GM19035 (cell line): ENCODE measurements around the gene ANKRD10.

ENCODE experiments used
- ATAC-seq: cut with Tn5 transposase; IDR thresholded peaks from one replicate; pipeline ENCODE4 v1.9.1; 2021; ENCODE audit not compliant: unreplicated experiment

Gene ANKRD10

DNA sequence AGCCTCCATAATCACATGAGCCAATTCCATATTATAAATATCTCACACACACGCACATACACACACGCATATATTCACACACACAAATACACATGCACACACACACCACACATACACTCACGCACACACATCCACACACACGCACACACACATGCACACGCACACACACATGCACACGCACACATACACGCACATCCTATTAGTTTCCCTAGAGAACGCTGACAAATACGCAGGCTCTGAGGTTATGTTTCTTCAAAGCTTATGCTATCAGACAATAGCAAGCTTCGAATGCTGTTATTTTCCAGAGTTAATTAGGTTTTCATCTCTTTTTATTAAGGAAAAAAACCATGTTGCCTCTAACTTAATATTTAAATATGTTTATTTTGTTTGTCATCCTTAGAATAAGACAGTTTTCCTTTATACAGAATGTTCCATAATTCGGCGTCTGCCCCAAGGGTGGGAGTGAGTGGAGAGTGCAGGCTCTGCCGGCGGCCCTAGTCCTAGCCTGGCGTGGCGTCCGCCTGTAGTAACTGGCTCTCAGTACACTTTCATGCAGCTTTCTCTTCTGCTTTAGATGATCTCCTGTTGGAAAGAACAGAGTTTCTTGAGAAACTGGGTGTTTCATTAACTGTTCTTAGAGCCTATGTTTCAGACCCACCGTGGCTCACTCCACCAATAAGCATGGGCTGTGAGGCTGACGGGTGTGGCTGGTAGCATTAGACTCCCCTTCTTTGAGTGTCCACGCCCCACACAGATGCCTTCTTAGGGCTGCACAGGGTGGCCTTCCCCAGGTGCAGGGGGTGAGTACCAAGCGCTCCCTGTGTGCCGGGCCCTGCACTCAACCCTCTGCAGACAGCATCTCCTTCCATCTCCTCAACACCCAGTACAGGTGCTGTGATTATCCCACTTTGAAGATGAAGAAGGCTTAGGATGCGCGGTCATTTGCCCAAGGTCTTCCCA lies 30.4 kb upstream of the ANKRD10 start:
- no peak for ATAC-seq

GRCh38 chr13:110944121-110944967 lies 29.5 kb upstream of the ANKRD10 start:
- ATAC-seq = peak; percentile 56

DNA sequence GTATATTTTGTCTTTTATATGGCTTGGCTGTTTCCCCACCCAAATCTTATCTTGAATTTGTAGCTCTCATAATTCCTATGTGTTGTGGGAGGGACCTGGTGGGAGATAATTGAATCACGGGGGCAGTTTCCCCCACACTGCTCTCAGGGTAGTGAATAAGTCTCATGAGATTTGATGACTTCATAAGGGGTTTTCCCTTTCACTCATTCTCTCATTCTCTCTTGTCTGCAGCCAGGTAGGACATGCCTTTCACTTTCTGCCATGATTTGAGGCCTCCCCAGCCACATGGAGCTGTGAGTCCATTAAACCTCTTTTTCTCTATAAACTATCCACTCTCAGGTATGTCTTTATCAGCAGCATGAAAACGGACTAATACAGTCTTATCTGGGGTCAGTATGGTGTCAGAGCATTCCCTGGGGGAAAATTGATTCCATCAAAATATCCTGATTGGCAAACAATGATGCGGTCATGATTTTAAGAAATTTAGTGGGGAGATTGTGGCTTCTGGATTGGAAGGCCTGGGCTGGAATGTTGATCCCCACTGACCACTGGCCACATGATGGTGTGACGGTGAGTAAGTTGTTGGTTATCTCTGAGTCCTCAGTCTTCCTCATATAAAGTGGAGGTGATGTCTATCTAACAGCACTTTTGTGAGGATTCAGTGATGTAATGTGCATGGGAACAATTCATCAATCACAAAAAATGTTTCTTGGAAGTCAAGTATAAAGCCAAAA lies 27.5 kb upstream of the ANKRD10 start:
- no peak for ATAC-seq

GRCh38 chr13:110938662-110939421 lies 24.0 kb upstream of the ANKRD10 start:
- ATAC-seq = no peak

- ATAC-seq = no peak
Measured at GRCh38 chr13:110937511-110938285, 22.8 kb upstream of the ANKRD10 start.

GRCh38 chr13:110936519-110936918 lies 21.6 kb upstream of the ANKRD10 start:
- no peak for ATAC-seq

DNA sequence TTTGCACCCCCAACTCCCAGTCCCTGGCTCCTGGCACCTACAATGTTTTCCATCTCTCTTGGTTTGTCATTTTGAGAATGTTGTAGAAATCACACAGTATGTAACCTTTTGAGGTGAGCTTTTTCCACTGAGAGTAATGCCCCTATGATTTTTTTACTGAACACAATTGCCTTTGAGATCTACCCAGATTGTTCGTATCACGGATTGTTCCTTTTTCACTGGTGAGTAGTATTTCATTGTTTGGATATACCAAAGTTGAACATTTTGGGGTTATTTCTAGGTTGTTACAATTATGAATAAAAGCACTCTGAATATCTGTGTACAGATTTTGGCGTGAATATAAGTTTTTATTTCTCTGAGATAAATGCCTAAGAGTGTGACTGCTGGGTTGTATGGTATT lies 17.7 kb upstream of the ANKRD10 start:
- no peak for ATAC-seq

DNA sequence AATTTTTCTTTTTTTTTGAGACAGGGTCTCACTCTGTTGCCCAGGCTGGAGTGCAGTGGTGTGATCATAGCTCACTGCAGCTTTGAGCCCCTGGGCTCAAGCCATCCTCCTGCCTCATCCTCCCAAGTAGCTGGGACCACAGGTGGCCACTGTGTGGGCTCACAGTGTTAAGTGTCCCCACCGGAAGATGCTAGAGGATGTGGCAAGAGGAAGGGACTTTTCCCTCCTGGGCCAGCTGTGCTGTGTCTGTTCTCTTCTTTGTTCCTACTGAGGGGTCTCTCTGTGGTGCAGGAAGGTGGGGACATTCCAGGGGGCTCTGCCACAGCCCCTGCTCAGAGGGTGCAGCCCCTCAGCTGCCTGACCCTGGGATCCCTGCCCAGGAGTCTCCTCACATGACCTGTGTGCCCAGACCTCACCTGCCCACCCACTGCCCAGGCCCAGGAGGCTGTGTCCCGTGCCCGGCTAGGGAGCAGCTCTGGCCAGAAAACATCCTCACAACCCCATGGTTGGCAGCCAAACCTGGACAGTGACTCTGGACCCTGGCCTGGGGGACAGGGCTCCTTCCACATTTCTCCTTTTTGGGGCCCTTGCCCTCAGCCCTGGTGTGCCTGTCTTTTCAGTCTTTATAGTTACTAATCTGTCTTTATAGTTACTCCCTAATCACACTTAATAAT lies 14.4 kb upstream of the ANKRD10 start:
- peak; percentile 63 for ATAC-seq

- ATAC-seq = no peak
Measured at GRCh38 chr13:110925023-110925612, 10.2 kb upstream of the ANKRD10 start.

DNA sequence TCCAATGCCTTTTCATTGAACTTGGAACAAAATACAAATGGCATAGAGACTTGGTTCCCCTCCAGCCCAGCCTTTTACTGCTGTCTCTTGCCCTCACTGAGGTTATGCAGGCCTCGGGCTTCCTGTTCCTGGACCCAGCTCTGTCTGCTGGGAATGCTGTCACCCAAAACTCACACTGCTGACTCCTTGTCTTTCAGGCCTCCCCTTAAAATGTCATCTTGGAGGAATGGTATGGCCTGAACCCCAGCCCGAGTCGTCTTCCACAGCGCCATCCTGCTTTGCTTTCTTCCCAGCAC lies 9.7 kb upstream of the ANKRD10 start:
- no peak for ATAC-seq

GRCh38 chr13:110923777-110924638 lies 9.1 kb upstream of the ANKRD10 start:
- no peak for ATAC-seq

DNA sequence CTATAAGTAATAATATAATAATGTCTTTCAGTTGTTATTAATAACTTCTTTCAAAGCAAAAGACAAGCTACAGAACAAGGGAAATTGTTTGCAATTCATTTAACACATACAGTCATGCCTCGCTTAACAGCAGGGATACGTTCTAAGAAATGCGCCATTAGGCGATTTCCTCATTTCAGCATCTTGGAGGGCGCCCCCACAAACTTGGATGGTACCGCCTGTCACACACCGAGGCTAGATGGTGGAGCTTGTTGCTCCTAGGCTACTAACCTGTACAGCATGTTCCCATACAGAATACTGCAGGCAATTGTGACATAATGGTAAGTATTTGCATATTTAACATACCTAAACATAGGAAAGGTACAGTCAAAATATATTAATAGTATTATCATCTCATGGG lies 8.2 kb upstream of the ANKRD10 start:
- ATAC-seq = no peak

DNA sequence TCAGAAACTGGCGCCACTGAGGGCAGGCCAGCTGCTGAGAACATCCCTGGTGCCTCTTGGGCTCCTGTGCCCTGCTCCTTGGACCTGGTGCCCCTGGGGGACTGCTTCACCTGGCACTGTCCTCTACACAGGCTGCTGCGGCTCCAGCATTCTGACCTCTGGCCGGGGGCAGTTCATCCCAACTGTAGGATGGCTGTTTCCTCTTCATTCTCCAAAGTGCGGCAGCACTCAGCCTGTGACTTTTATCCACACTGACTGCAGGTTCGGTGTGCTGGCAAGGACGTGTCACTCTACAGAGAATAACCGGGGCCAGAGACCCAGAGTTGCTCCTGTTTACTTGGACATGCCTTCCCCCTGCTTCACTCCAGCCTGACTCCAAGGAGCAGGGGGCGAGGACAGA lies 7.6 kb upstream of the ANKRD10 start:
- ATAC-seq = no peak

GRCh38 chr13:110921695-110922094 lies 6.8 kb upstream of the ANKRD10 start:
- ATAC-seq = no peak

DNA sequence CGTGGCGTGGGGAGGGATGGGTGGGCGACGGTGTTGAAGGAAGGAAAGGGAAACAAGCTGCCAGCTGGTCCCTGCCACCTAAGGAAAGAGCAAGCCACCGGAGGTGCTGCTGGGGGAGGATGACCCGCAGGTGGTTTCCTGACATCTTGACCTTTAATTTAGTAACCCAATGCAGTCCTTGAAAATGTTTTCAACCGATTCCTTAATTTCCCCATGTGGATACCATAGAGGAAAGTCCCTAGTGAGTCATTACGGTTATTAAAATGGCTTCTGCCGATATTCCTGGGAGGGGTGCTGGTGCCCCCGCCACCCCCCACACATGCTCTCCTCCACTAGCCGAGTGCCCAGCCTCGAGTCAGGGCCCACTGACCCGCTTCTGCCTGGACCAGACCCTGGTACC lies 6.3 kb upstream of the ANKRD10 start:
- ATAC-seq = no peak

DNA sequence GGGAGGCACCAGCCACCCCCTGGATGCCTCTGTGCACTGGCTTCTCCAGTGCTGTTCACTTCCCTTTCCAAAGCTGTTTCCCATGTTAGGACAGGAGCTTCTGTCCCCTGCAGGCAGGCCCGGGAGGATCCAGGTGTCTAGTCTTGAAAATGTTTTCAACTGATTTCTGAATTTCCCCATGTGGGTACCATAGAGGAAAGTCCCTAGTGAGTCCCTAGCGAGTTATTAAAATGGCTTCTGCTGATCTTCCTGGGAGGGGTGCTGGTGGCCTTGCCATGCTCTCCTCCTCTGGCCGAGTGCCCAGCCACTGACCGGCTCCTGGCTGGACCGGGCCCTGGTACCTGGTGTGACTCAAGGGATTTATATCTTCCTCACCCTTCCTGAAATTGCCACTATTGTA lies 5.2 kb upstream of the ANKRD10 start:
- no peak for ATAC-seq

- no peak for ATAC-seq
Measured at GRCh38 chr13:110916301-110917142, 1.7 kb upstream of the ANKRD10 start.
